Activated CD4-positive, alpha-beta memory T cell treated with anti-CD3 and anti-CD28 coated beads for 36 hours (primary cell): ENCODE results near the gene CTSK. TPM values are rescaled to one million over a fixed set of nuclear protein-coding genes. Genes with fewer than 3 reads are reported as not detected.

Experiments used
- CTCF ChIA-PET: fragments of 350-600 bp; sonication (Branson Sonifier 250); formaldehyde crosslinking; loops from one replicate; lab custom pipeline; 2021; ENCODE audit warnings: antibody characterized with exemption, inconsistent platforms; lab: Charles Lee
- POLR2A ChIA-PET: fragments of 350-600 bp; sonication (Branson Sonifier 250); formaldehyde crosslinking; loops from one replicate; lab custom pipeline; 2021; ENCODE audit warnings: antibody characterized with exemption; lab: Charles Lee
- DNase-seq: peaks from one replicate; pipeline ENCODE4 v3.0.0-alpha.2; 2020
- H3K27ac Mint-ChIP-seq: one replicate; pipeline ENCODE4 v1.8.0; 2021; ENCODE audit warnings: mixed read lengths
- H3K27me3 Mint-ChIP-seq: one replicate; pipeline ENCODE4 v1.8.0; 2021; ENCODE audit warnings: mixed read lengths
- H3K36me3 Mint-ChIP-seq: one replicate; pipeline ENCODE4 v1.8.0; 2021; ENCODE audit warnings: mixed read lengths
- H3K4me1 Mint-ChIP-seq: one replicate; pipeline ENCODE4 v1.8.0; 2021; ENCODE audit warnings: low read depth, mixed read lengths
- H3K4me3 Mint-ChIP-seq: one replicate; pipeline ENCODE4 v1.8.0; 2021; ENCODE audit warnings: mild to moderate bottlenecking, mixed read lengths
- H3K9me3 Mint-ChIP-seq: one replicate; pipeline ENCODE4 v1.8.0; 2021; ENCODE audit warnings: mixed read lengths
- intact Hi-C: fragments of 100-400 bp; cut with micrococcal nuclease; formaldehyde crosslinking; loops from one replicate; pipeline ENCODE4 v1.15.1; 2023
- total RNA-seq, 2 experiments: library from RNA; stranded (reverse); gene quantifications; one replicate each; pipeline ENCODE4 v1.2.3, GENCODE V29; 2021

CTSK gene
- total RNA-seq, 2 experiments from 2014 or later = 1.4 to 1.7 TPM

DNA sequence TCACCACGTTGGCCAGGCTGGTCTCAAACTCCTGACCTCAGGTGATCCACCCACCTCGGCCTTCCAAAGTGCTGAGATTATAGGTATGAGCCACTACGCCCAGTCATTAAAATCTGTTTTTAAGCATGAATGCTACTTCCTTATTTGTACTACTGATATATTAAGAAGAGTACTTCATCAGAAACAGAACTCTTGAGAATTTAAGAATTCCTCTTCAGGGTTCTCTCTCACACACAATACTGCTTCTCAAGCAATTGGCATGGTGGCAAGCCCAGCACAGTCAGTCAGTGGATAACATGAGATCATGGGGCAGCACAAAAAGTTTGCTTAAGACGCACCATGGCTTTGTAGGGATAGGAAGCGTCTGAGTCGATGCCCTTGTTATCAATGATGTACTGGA is 56.6 kb downstream of the CTSK start:
- no peak overlapping the region for H3K4me3 Mint-ChIP-seq
- no peaks in the 10 kb centered on the region for H3K9me3 Mint-ChIP-seq
- POLR2A ChIA-PET = interaction anchor here (0.6 kb wide), 1 partner anchor 107 kb away, joined by 5 read pairs; no protein-coding TSS in a partner anchor
- no peaks in the 10 kb centered on the region for H3K27me3 Mint-ChIP-seq
- no peak for DNase-seq
- H3K36me3 Mint-ChIP-seq = peaks cover 7% of the 10 kb centered on the region
- no peak overlapping the region for H3K27ac Mint-ChIP-seq
- H3K4me1 Mint-ChIP-seq = no peaks in the 10 kb centered on the region
- intact Hi-C loops = loop anchor here (10.0 kb wide), 1 partner anchor 63 kb away; no protein-coding TSS in a partner anchor
- CTCF ChIA-PET = interaction anchor here (1.1 to 1.4 kb wide), 2 partner anchors 80 to 191 kb away, joined by 3 read pairs; no protein-coding TSS in a partner anchor

DNA sequence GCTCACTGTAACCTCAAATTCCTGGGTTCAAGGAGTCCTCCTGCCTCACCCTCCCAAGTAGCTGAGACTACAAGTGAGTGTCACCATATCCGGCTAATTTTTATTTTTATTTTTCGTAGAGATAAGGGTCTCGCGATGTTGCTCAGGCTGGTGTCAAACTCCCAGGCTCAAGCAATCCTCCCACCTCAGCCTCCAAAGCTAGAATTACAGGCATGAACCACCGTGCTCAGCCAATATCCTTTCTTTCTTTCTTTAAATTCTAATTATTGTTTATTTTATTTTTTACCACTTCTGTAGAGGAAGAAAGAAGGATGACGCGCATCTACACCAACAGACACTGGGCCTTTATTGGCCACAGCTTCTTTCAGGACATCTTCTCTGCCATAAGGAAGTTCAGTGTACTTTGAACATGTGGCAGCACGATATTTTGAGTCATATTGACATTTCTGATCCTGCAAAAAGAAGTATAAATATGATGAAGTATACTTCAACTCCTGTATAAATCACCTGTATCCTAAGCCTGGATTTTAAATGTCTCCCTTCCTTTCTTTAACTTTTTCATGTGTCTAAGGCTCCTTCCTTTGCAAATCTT is 58.2 kb downstream of the CTSK start:
- Mint-ChIP-seq H3K4me3 (no peak overlapping the region), H3K27ac (no peak overlapping the region), H3K27me3 (no peaks in the 10 kb centered on the region), H3K4me1 (no peaks in the 10 kb centered on the region), H3K36me3 (peaks cover 7% of the 10 kb centered on the region), H3K9me3 (no peaks in the 10 kb centered on the region)
- DNase-seq = no peak
- ChIA-PET CTCF (interaction anchor here (1.5 kb wide), 1 partner anchor 189 kb away, joined by 4 read pairs; no protein-coding TSS in a partner anchor), POLR2A (no interaction called here)
- intact Hi-C loops = loop anchor here (10.0 kb wide), 1 partner anchor 65 kb away; no protein-coding TSS in a partner anchor

DNA sequence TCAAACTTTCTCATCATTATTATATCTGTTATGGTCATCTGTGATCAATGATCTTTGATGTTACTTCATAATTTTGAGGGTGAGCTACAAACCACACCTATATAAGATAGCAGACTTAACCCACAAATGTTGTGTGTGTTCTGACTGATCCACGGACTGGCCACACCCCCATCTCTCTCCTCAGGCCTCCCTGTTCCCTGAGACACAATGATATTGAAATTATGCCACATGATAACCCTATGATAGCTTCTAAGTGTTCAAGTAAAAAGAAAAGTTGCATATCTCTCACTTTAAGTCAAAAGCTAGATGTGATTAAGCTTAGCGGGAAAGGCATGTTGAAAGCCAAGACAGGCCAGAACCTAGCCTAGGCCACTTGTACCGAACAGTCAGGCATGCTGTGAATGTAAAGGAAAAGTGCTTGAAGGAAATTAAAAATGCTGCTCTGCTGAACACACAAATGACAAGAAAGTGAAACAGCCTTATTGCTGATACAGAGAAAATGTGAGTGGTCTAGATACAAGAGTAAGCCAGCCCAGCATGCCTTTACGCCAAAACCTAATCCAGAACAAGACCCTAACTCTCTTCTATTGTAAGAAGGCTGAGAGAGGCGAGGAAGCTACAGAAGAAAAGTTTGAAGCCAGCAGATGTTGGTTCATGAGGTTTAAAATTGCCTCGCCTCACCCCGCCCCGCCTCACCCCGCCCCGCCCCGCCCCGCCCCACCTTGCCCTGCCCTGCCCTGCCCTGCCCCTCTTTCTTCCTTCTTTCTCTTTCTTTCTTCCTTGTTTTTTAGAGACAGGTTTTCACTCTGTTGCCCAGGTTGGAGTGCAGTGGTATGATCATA is 59.0 kb downstream of the CTSK start:
- Mint-ChIP-seq H3K4me3 (no peak overlapping the region), H3K36me3 (peaks cover 7% of the 10 kb centered on the region), H3K27ac (no peak overlapping the region), H3K9me3 (no peaks in the 10 kb centered on the region), H3K27me3 (no peaks in the 10 kb centered on the region), H3K4me1 (no peaks in the 10 kb centered on the region)
- ChIA-PET POLR2A (no interaction called here), CTCF (interaction anchor here (1.5 kb wide), 1 partner anchor 188 kb away, joined by 4 read pairs; no protein-coding TSS in a partner anchor)
- DNase-seq = no peak
- intact Hi-C loops = no loop called here

Other genes starting within 250 kb of the CTSK start
- 100 to 1,000 TPM; 280 to 288 TPM for gene MCL1, start 228.7 kb downstream of the CTSK start, total RNA-seq
- 100 to 1,000 TPM; 212 to 219 TPM for gene ENSA, start 178.6 kb downstream of the CTSK start, total RNA-seq
- gene GOLPH3L, start 111.1 kb downstream of the CTSK start, total RNA-seq = 10 to 100 TPM; 26.1 to 29.1 TPM
- gene HORMAD1, start 87.4 kb downstream of the CTSK start, total RNA-seq = not detected
- gene CTSS, start 42.5 kb downstream of the CTSK start, total RNA-seq = 10 to 100 TPM; 39.4 to 45.5 TPM
- 10 to 100 TPM; 31.1 to 32.3 TPM for gene ARNT, start 68.3 kb upstream of the CTSK start, total RNA-seq
- not detected for gene CTXND2, start 78.9 kb upstream of the CTSK start, total RNA-seq
- 10 to 100 TPM; 42.3 to 50.0 TPM for gene SETDB1, start 118.1 kb upstream of the CTSK start, total RNA-seq
- 100 to 1,000 TPM; 153 to 160 TPM for gene CERS2, start 166.6 kb upstream of the CTSK start, total RNA-seq
- gene ANXA9, start 174.0 kb upstream of the CTSK start, total RNA-seq = under 1 TPM in 1 of 2 experiments, not detected in 1; 0.19 TPM
- gene MINDY1, start 198.6 kb upstream of the CTSK start, total RNA-seq = 10 to 100 TPM; 16.4 to 18.3 TPM
- gene PRUNE1, start 200.2 kb upstream of the CTSK start, total RNA-seq = 10 to 100 TPM; 12.5 to 17.5 TPM
- gene BNIPL, start 228.3 kb upstream of the CTSK start, total RNA-seq = 1 to 10 TPM in 1 of 2 experiments, under 1 TPM in 1; 0.64 to 1.3 TPM
- 1 to 10 TPM; 1.5 to 1.8 TPM for gene C1orf56, start 239.5 kb upstream of the CTSK start, total RNA-seq